HG03575 (cell line): ENCODE data around the gene TLE2.

Experiments
- ATAC-seq: cut with Tn5 transposase; IDR thresholded peaks from one replicate; pipeline ENCODE4 v1.9.1; 2021; ENCODE audit not compliant: unreplicated experiment, insufficient number of reproducible peaks, low FRiP score; ENCODE audit errors: extremely low read depth

Gene TLE2

DNA sequence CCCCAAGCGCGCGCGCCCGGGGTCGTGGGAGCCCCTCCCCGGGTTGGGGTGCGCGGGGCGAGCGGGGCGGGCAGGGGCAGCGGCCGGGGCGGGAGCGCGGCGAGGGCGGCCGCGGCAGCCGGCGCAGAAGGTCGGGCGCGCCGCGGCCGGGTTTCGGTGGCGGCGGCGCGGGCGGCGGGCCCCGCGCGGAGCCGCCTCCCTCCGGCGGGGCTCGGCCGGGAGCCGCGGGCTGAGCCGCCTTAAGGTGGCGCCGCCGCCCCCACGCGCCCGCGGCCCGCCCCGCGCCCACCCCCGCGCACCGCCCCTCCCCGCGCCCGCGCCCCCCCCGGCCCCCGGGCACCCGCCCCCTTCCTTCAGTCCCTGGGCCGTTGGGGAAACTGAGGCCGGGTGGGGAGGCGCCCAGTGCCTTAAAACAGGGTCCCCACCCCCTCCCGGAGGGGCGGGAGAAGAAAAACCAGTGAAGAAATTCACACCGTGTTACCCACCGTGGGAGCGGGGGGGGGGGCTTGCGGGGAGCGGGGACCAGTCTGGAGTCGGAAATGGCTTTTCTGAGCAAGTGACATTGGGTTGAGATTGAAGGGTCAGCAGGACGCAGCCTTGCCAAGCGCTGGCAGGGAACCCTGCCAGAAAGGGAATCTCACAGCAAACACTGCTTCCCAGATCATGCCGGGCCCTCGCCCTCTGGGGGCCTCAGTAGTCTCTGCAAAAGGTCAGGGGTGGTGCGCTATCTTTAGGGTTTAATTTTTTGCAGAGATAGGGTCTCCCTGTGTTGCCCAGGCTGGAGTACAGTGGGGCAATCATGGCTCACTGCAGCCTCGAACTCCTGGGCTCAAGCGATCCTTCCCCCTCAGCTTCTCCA is at the start of gene TLE2:
TLE2 (minus strand) TSS at position 216 of the 859 bp plus-strand sequence. CDS start 376 bp downstream, outside the sequence.
- no peak for ATAC-seq

GRCh38 chr19:3075605-3076431 is 46.7 kb upstream of the TLE2 start:
- ATAC-seq, result no peak

- no peak for ATAC-seq
These were observed 45.0 kb upstream of the TLE2 start for GRCh38 chr19:3073931-3074595.

GRCh38 chr19:3073159-3073563 is 44.1 kb upstream of the TLE2 start:
- ATAC-seq, result no peak

- no peak for ATAC-seq
These were observed 42.7 kb upstream of the TLE2 start for GRCh38 chr19:3071768-3072167.

- no peak for ATAC-seq
These were observed 39.0 kb upstream of the TLE2 start for GRCh38 chr19:3068071-3068470.

DNA sequence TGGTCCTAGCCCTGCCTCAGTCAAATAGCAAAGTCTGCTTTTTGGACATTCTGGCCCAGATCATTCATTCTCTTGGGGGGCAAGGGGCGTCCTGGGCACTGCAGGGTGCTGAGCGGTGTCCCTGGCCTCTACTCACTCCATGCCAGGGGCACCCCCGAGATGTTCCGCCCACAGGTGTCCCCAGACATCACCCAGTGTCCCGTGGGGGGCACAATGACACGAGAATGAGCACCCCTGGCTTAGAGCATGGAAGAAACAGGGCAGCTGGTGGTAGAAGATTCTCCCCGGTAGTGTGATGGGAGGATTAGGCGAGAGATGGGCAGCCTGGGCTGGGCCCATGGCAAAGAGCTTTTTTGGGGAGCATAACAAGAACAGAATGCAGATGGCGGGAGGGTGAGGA is 38.5 kb upstream of the TLE2 start:
- no peak for ATAC-seq

DNA sequence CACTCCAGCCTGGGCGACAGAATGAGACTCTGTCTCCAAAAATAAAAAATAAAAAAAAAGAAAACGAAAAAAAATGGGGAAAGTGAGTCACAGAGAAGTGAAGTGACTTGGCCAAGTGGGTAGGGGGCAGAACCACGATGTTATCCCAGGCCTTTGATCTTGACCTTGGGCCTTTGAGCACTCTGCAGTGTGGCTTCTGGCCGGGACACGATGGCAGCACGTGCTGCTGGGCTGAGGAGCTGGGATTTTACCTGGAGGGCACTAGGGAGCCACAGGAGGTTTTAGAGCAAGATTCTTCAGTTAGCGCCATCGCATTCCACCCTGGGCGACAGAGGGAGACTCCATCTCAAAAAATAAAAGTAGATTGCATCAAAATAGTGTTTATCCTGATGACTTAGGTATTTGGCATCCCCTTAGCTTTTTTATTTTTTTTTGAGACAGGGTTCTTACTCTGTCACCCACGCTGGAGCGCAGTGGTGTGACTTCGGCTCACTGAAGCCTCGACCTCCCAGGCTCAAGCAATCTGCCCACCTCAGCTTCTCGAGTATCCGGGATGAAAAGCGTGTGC is 37.5 kb upstream of the TLE2 start:
- ATAC-seq, result no peak

DNA sequence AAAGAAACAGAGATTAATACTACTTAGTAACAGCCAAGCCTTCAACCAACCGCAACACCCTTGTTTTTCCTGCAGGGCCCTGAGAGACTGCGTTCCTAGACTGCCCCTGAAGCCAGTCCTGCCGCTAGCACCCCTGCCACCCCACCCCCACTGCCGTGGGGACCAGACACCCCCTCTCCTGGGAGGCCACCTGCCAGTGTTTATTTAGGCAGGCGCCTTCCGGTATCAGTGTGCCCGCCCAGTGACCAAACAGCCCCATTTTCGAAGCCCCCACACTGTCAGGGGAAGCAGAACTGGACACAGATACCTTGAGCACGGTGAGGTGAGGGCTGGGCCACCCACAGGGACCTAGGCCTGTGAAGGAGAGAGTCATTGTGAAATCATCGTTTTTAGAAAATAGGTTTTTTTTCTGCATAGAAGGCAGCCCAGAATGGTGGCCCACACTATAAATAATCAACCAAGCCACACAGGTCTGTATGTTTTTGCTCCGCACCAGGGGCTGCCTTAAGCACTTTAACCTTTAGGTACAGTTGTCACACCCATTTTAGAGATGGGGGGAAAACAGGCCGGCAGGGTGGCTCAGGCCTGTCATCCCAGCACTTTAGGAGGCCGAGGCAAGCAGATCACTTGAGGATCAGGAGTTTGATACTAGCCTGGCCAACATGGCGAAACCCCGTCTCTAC is 36.7 kb upstream of the TLE2 start:
- no peak for ATAC-seq

DNA sequence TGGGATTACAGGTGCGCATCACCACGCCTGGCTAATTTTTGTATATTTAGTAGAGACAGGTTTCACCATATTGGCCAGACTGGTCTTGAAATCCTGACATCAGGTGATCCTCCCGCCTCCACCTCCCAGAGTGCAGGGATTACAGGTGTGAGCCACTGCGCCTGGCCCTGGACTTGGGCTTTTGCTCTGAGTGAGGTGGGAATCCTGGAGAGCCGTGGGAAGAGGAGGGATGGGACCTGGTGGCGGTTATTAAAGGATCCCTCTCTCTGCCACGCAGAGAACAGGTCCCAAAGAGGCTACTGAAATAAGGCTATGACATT is 34.9 kb upstream of the TLE2 start:
- no peak for ATAC-seq

- ATAC-seq, result no peak
These were observed 33.4 kb upstream of the TLE2 start, which contains the start of gene TLE5 for GRCh38 chr19:3062165-3063105. Gene TLE5 (minus strand): TSS chr19:3062495. CDS start chr19:3062200, 295 bp downstream.

DNA sequence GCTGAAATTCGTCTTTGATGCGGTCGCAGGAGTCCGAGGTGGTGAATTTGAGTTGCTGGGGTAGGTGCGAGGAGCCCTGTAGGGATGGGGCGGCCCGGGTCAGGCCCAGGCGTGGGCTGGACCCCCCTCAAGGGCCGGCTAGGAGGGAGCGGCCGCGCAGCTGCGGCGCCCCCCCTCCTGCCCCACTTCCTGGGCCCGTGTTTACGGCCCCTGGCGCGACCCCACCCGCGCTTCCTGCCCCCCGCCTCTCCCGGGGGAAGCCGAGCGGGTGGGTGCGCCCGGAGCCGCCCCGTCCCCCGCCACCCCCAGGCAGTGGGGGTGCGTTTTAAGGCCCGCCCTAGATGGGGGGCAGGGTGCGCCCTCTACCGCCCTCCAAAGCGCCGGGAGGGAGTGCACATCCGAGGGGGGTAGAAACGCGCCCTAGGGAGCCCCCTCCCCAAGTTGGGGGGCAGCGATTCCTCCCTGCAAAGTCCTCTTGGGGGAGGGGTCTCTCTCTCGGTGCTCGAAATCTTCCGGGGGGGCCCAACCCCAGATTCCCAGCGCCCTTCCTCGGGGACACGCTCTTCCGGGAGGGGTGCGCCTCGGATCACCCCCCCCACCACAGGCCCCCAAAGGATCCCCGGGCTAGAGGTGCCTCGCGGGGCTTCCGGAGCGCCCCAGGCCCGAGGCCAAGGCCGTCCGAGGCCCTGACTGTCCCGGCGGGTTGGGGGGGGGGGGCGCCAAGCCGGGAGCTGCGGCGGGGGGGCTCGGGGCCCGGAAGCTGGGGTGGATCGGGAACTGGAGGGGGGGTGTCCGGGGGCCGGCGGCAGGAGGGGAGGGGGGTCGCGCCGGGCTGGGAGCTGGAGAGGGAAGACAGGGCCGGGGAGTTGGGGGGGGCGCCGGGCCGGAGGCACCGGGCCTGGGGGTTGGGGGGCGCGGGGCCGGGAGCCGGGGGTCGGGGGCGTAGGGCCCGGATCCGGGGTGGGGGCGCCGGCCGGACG is 32.4 kb upstream of the TLE2 start:
- ATAC-seq, result no peak

GRCh38 chr19:3060857-3061181 is 31.7 kb upstream of the TLE2 start:
- ATAC-seq, result no peak

- no peak for ATAC-seq
These were observed 30.6 kb upstream of the TLE2 start for GRCh38 chr19:3059653-3060052.

DNA sequence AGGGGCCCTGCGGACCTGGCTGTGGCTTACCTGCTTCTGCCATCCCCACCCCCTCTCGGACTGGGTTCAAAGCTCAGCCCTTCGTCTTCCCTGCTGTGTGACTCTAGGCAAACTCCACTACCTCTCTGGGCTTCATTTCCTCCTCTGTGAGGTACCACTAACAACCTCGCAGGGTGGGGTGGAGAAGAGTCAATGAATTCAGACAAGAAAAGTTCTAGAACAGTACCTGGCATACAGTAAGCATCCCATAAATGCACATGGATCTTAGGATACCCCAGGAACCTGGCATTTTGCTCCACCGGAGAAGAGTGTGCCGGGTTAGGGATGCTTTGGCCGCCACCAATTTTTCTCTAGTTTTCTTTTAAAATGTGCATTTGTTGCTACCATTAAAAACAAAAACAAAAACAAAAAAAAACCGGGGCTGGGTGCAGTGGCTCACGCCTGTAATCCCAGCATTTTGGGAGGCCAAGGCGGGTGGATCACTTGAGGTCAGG is 29.8 kb upstream of the TLE2 start:
- ATAC-seq, result no peak

DNA sequence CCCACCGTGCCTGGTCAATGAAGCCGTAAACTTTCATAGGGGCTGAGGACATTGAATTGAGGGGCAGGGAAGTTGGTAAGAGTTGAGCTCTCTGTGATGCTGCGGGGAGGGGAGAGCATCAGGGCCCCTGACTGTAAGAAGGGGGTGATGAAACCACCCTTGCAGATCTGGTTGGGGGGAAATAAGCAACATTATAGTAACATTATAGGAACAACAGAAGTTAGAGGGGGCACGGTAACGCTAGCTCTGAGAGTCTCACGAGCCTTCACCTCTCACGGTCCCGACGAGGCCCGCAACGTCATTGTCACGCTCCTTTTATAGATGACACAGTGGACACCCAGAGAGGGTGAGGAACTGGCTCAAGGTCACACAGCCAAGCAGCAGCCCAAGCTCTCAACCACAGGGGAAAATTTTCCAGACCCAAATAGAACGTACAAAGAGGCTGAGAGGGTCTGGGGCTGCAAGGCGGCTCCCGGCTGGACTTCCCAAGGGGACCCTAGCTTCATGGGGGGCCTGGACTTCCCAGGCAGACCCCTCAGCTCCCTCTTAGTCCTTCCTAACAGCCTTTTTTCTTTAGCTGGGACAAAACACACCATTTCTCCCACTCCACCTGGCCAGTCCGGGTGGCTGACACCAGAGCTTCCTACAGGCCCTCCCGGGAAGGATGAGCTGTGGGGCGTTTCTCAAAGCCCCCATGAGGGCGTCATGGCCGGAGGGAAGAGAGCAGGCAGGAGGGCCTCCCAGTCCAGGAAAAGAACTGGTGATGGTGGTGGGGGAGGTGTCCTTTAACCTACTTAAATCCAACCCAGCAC is 29.1 kb upstream of the TLE2 start:
- ATAC-seq, result no peak
